SKM-1 treated with dmso at 0.1 percent for 144 hours (cell line): Measurements from ENCODE around the gene C2CD2.
"Not testable (repeated sequence)": the region's sequence is repeated elsewhere in the genome, so short reads cannot be mapped to it uniquely, and the experiment has no call there.

Experiments
- DNase-seq: peaks from one replicate; lab custom pipeline; 2025; ENCODE audit not compliant: unreplicated experiment; lab: John Stamatoyannopoulos, UW

Gene C2CD2

GRCh38 chr21:41975391-41976272 is 21.8 kb upstream of the C2CD2 start:
- DNase-seq, result no peak

- DNase-seq, result no peak
Measured at GRCh38 chr21:41974752-41975053, 20.9 kb upstream of the C2CD2 start.

- peak; percentile 74 for DNase-seq
Measured at GRCh38 chr21:41973861-41974751, 20.3 kb upstream of the C2CD2 start.

- no peak for DNase-seq
Measured at GRCh38 chr21:41973427-41973831, 19.6 kb upstream of the C2CD2 start.

GRCh38 chr21:41972511-41973205 is 18.8 kb upstream of the C2CD2 start:
- DNase-seq, result no peak

- no peak for DNase-seq
Measured at GRCh38 chr21:41971891-41972290, 18.1 kb upstream of the C2CD2 start.

GRCh38 chr21:41970751-41971653 is 17.2 kb upstream of the C2CD2 start:
- no peak for DNase-seq

- no peak for DNase-seq
Measured at GRCh38 chr21:41970106-41970391, 16.2 kb upstream of the C2CD2 start.

GRCh38 chr21:41967708-41968107 is 13.9 kb upstream of the C2CD2 start:
- DNase-seq, result no peak

GRCh38 chr21:41966872-41967621 is 13.2 kb upstream of the C2CD2 start:
- DNase-seq, result no peak

GRCh38 chr21:41966041-41966833 is 12.4 kb upstream of the C2CD2 start:
- DNase-seq, result no peak

GRCh38 chr21:41965461-41966013 is 11.7 kb upstream of the C2CD2 start:
- no peak for DNase-seq

- DNase-seq, result no peak
Measured at GRCh38 chr21:41965045-41965444, 11.2 kb upstream of the C2CD2 start.

GRCh38 chr21:41964171-41964570 is 10.4 kb upstream of the C2CD2 start:
- no peak for DNase-seq

- no peak for DNase-seq
Measured at GRCh38 chr21:41962425-41962966, 8.7 kb upstream of the C2CD2 start.

GRCh38 chr21:41961753-41962152 is 7.9 kb upstream of the C2CD2 start:
- no peak for DNase-seq

- DNase-seq, result no peak
Measured at GRCh38 chr21:41961282-41961701, 7.5 kb upstream of the C2CD2 start.

- DNase-seq, result no peak
Measured at GRCh38 chr21:41960386-41960785, 6.6 kb upstream of the C2CD2 start.

- not testable (repeated sequence) for DNase-seq
Measured at GRCh38 chr21:41959697-41960096, 5.9 kb upstream of the C2CD2 start.
